ENCODE measurements around the gene GP5.

GP5 gene

GRCh38 chr3:194352667-194353246 lies 46.3 kb downstream of the GP5 start:
- H3K4me3 ChIP-seq (ENCODE audit: low read depth, low read length) = no peak overlapping the region
- no peak for TF ChIP-seq CTCF (IDR thresholded peaks at IDR 0.05; ENCODE audit: low read depth, low read length)

- H3K4me3 ChIP-seq (ENCODE audit: low read depth, low read length) = no peak overlapping the region
- no peak for TF ChIP-seq CTCF (IDR thresholded peaks at IDR 0.05; ENCODE audit: low read depth, low read length)
These were observed 47.0 kb downstream of the GP5 start for GRCh38 chr3:194351952-194352536.

GRCh38 chr3:194351080-194351672 lies 47.9 kb downstream of the GP5 start, which contains the start of gene CPN2:
CPN2 (minus strand) TSS chr3:194351328; CDS start chr3:194342702, 8,626 bp downstream.
- TF ChIP-seq CTCF (IDR thresholded peaks at IDR 0.05; ENCODE audit: low read depth, low read length) = no peak
- H3K4me3 ChIP-seq (ENCODE audit: low read depth, low read length) = no peak within 1 kb of the TSS

GRCh38 chr3:194350726-194351071 lies 48.4 kb downstream of the GP5 start:
- TF ChIP-seq CTCF (IDR thresholded peaks at IDR 0.05; ENCODE audit: low read depth, low read length) = no peak
- no peak overlapping the region for H3K4me3 ChIP-seq (ENCODE audit: low read depth, low read length)

- no peak overlapping the region for H3K4me3 ChIP-seq (ENCODE audit: low read depth, low read length)
- TF ChIP-seq CTCF (IDR thresholded peaks at IDR 0.05; ENCODE audit: low read depth, low read length) = no peak
These were observed 50.7 kb downstream of the GP5 start for GRCh38 chr3:194348354-194348753.

GRCh38 chr3:194346621-194347020 lies 52.4 kb downstream of the GP5 start:
- no peak for TF ChIP-seq CTCF (IDR thresholded peaks at IDR 0.05; ENCODE audit: low read depth, low read length)

GRCh38 chr3:194346035-194346434 lies 53.0 kb downstream of the GP5 start:
- H3K4me3 ChIP-seq (ENCODE audit: low read depth, low read length) = no peak overlapping the region
- TF ChIP-seq CTCF (IDR thresholded peaks at IDR 0.05; ENCODE audit: low read depth, low read length) = no peak

More at GRCh38 chr3:194346621-194347020, 52.4 kb downstream of the GP5 start:
- no peak overlapping the region for H3K4me3 ChIP-seq (ENCODE audit: low read depth, low read length)
